B cell (primary cell): ENCODE data around the gene APP. TPM values are rescaled to one million over a fixed set of nuclear protein-coding genes. Genes with fewer than 3 reads are reported as not detected.

ENCODE experiments used
- ATAC-seq: fragments of 200-7000 bp; cut with Tn5 transposase; one replicate; pipeline ENCODE4 v1.10.0; 2021; ENCODE audit warnings: low read depth, mild to moderate bottlenecking, moderate number of reproducible peaks, moderate library complexity
- CTCF ChIA-PET: fragments of 350-600 bp; sonication (Branson Sonifier 250); formaldehyde crosslinking; loops from one replicate; lab custom pipeline; 2021; ENCODE audit warnings: antibody characterized with exemption, inconsistent platforms; lab: Charles Lee
- POLR2A ChIA-PET: fragments of 350-600 bp; sonication (Branson Sonifier 250); formaldehyde crosslinking; loops from one replicate; lab custom pipeline; 2021; ENCODE audit warnings: antibody characterized with exemption; lab: Charles Lee
- DNase-seq: peaks from one replicate; pipeline ENCODE4 v3.0.0; 2013
- H2AFZ ChIP-seq: 2 replicates; pipeline ENCODE4 v1.6.1; 2012; ENCODE audit warnings: mild to moderate bottlenecking, low read depth, low read length; ENCODE audit not compliant: insufficient read depth, poor library complexity, severe bottlenecking
- H3K27ac ChIP-seq, 2 donors: 1 replicate in 1 of 2; 2 replicates in 1 of 2; pipeline ENCODE4 v1.5.1; 2012 to 2013; ENCODE audit warnings: low read length in 2 of 2, mild to moderate bottlenecking in 2 of 2, moderate library complexity in 1 of 2
- H3K27me3 ChIP-seq, 4 experiments: fragments of 200-600 bp in 1 of 4; sonication (generic) in 1 of 4; replicated peaks in 1 of 4; 1 replicate in 2 of 4; 2 replicates in 2 of 4; pipeline versions ENCODE4 v1.6.1 to v1.7.0; 2013 to 2016; ENCODE audit warnings: low read length in 3 of 4, mild to moderate bottlenecking in 2 of 4, mixed read lengths in 1 of 4, moderate library complexity in 1 of 4; ENCODE audit not compliant: insufficient read depth in 4 of 4, control insufficient read depth in 3 of 4; ENCODE audit errors: control extremely low read depth in 1 of 4
- H3K36me3 ChIP-seq, 2 experiments: replicated peaks in 1 of 2; 1 replicate in 1 of 2; 2 replicates in 1 of 2; pipeline versions ENCODE4 v1.6.1 to v1.7.1; 2013; ENCODE audit warnings: low read length in 1 of 2; ENCODE audit not compliant: insufficient read depth in 2 of 2, control insufficient read depth in 1 of 2; ENCODE audit errors: control extremely low read depth in 1 of 2, extremely low read depth in 1 of 2
- H3K4me1 ChIP-seq, 2 donors: fragments of 200-600 bp in 1 of 2; sonication (generic) in 1 of 2; 1 replicate in 1 of 2; 2 replicates in 1 of 2; pipeline versions ENCODE4 v1.5.1 to v1.6.1; 2013 to 2017; ENCODE audit warnings: low read length in 2 of 2; ENCODE audit not compliant: control insufficient read depth in 2 of 2, insufficient read depth in 2 of 2
- H3K4me2 ChIP-seq: replicated peaks from 2 replicates; pipeline ENCODE3; 2012; ENCODE audit warnings: mild to moderate bottlenecking, low read depth, low read length; ENCODE audit not compliant: poor library complexity, severe bottlenecking
- H3K4me3 ChIP-seq, 5 experiments: fragments of 200-600 bp in 1 of 5; sonication (generic) in 1 of 5; 1 replicate in 3 of 5; 2 replicates in 2 of 5; pipeline versions ENCODE4 v1.5.1 to v1.7.0; 2011 to 2016; ENCODE audit warnings: low read length in 4 of 5, mild to moderate bottlenecking in 4 of 5, low read depth in 2 of 5, control low read depth in 1 of 5, moderate library complexity in 1 of 5; ENCODE audit not compliant: insufficient read depth in 1 of 5; ENCODE audit errors: control extremely low read depth in 1 of 5, extremely low read depth in 1 of 5
- H3K79me2 ChIP-seq: fragments of 200-600 bp; sonication (generic); one replicate; pipeline ENCODE4 v1.6.0; 2016; ENCODE audit warnings: low read length; ENCODE audit not compliant: control insufficient read depth, insufficient read depth
- H3K9ac ChIP-seq: fragments of 200-600 bp; sonication (generic); 2 replicates; pipeline ENCODE4 v1.6.1; 2017; ENCODE audit warnings: mild to moderate bottlenecking, low read length, moderate library complexity
- H3K9me3 ChIP-seq, 3 donors: one replicate each; pipeline versions ENCODE4 v1.6.1 to v1.7.1; 2013; ENCODE audit warnings: low read length in 2 of 3; ENCODE audit not compliant: control insufficient read depth in 2 of 3, insufficient read depth in 1 of 3; ENCODE audit errors: control extremely low read depth in 1 of 3
- H4K20me1 ChIP-seq: 2 replicates; pipeline ENCODE4 v1.6.0; 2012; ENCODE audit warnings: mild to moderate bottlenecking, low read length; ENCODE audit not compliant: insufficient read depth, control insufficient read depth, poor library complexity, severe bottlenecking
- H3K27ac Mint-ChIP-seq: one replicate; pipeline ENCODE4 v1.8.0; 2021; ENCODE audit warnings: mixed read lengths
- H3K27me3 Mint-ChIP-seq: one replicate; pipeline ENCODE4 v1.8.0; 2021; ENCODE audit warnings: mixed read lengths
- H3K4me1 Mint-ChIP-seq: one replicate; pipeline ENCODE4 v1.8.0; 2021; ENCODE audit warnings: mixed read lengths
- H3K4me3 Mint-ChIP-seq: one replicate; pipeline ENCODE4 v1.8.0; 2021; ENCODE audit warnings: mixed read lengths
- H3K9me3 Mint-ChIP-seq: one replicate; pipeline ENCODE4 v1.8.0; 2022; ENCODE audit warnings: mixed read lengths; ENCODE audit not compliant: insufficient read depth
- CTCF ChIP-seq: fragments of 200-600 bp; IDR thresholded peaks from one replicate; pipeline ENCODE4 v1.8.0; 2022; ENCODE audit warnings: antibody characterized with exemption, mild to moderate bottlenecking
- EZH2 ChIP-seq: IDR thresholded peaks from 2 replicates; pipeline ENCODE4 v1.6.1; 2012; ENCODE audit warnings: borderline replicate concordance, low read depth, mild to moderate bottlenecking, moderate library complexity, low read length; ENCODE audit not compliant: insufficient read depth, poor library complexity, severe bottlenecking
- WGBS: methylation state at CpG from one replicate; pipeline ENCODE4 v1.1.5; 2013; ENCODE audit warnings: missing lambda C conversion rate; ENCODE audit not compliant: insufficient coverage; 5-methylcytosine and 5-hydroxymethylcytosine counted together
- intact Hi-C: fragments of 100-400 bp; cut with micrococcal nuclease; formaldehyde crosslinking; loops from one replicate; pipeline ENCODE4 v1.10.0; 2022
- polyA plus RNA-seq: library from polyadenylated mRNA; depleted of rRNA; stranded (reverse); fragments of >200 nt; gene quantifications from 2 replicates; pipeline ENCODE4 v1.2.3, GENCODE V29; 2012
- total RNA-seq, 2 donors: library from RNA; stranded (reverse); fragments of 120-200 nt in 1 of 2; gene quantifications; 1 replicate in 1 of 2; 2 replicates in 1 of 2; pipeline versions ENCODE4 v1.2.3 to v1.2.4, GENCODE V29; 2013 to 2022

The APP gene
- total and polyA plus RNA-seq, 2 donors (not counting 1 experiment from before 2014, with no cell fraction given): 28.3 to 34.7 TPM

- H3K4me1 Mint-ChIP-seq: peaks cover 1% of the 10 kb centered on the region
- H3K27me3 Mint-ChIP-seq: no peaks in the 10 kb centered on the region
- DNase-seq (no peak), ATAC-seq (no peak)
- POLR2A ChIA-PET: no interaction called here
- no peak overlapping the region for H3K27ac Mint-ChIP-seq
- no peak overlapping the region for H3K4me3 Mint-ChIP-seq
- Histone ChIP-seq H3K9me3 (no peaks in the 10 kb centered on the region), H3K36me3 (no peaks in the 10 kb centered on the region), H3K4me3 (no peak overlapping the region), H3K4me1 (no peaks in the 10 kb centered on the region), H3K27me3 (no peaks in the 10 kb centered on the region), H2AFZ (no peak overlapping the region), H4K20me1 (peaks cover 6% of the 10 kb centered on the region), H3K9ac (no peak overlapping the region), H3K27ac (no peak overlapping the region), H3K79me2 (peaks cover 22% of the 10 kb centered on the region), H3K4me2 (no peak overlapping the region)
- intact Hi-C loops: no loop called here
- CTCF ChIA-PET: no interaction called here
- H3K9me3 Mint-ChIP-seq: no peaks in the 10 kb centered on the region
- TF ChIP-seq EZH2 (no peak), CTCF (no peak)
- no CpG with 5 or more reads among the region's 4 CpGs for WGBS
These were observed 40.2 kb downstream of the APP start for GRCh38 chr21:26130249-26130881.

GRCh38 chr21:26127918-26128317, 42.7 kb downstream of the APP start:
- H3K36me3 ChIP-seq: no peaks in the 10 kb centered on the region
- H3K27me3 ChIP-seq: no peaks in the 10 kb centered on the region
- H3K9me3 Mint-ChIP-seq: no peaks in the 10 kb centered on the region
- no peak overlapping the region for H3K9ac ChIP-seq
- H3K79me2 ChIP-seq: peaks cover 8% of the 10 kb centered on the region
- intact Hi-C loops: no loop called here
- H4K20me1 ChIP-seq: no peaks in the 10 kb centered on the region
- no peak overlapping the region for H3K4me2 ChIP-seq
- DNase-seq: no peak
- 94% methylated on average over 2 of the region's 6 CpGs for WGBS
- no peak overlapping the region for H3K4me3 Mint-ChIP-seq
- H3K9me3 ChIP-seq: no peaks in the 10 kb centered on the region
- TF ChIP-seq EZH2 (no peak), CTCF (no peak)
- H3K27ac ChIP-seq: no peak overlapping the region
- H3K27me3 Mint-ChIP-seq: no peaks in the 10 kb centered on the region
- ChIA-PET POLR2A (no interaction called here), CTCF (no interaction called here)
- no peak overlapping the region for H2AFZ ChIP-seq
- peaks cover 1% of the 10 kb centered on the region for H3K4me1 Mint-ChIP-seq
- H3K27ac Mint-ChIP-seq: no peak overlapping the region
- no peak for ATAC-seq
- H3K4me3 ChIP-seq: no peak overlapping the region
- H3K4me1 ChIP-seq: no peaks in the 10 kb centered on the region
